Suprapubic skin (tissue), 4 donors: Measurements from ENCODE around the gene SUFU. TPM values are rescaled to one million over a fixed set of nuclear protein-coding genes. Genes with fewer than 3 reads are reported as not detected.

Source experiments
- DNase-seq, 2 donors: peaks; one replicate each; pipeline ENCODE4 v3.0.0-alpha.2; 2019; ENCODE audit warnings: low spot score in 2 of 2
- H3K27ac ChIP-seq: fragments of 200-600 bp; sonication (generic); one replicate; pipeline ENCODE4 v1.5.1; 2019
- H3K27me3 ChIP-seq: fragments of 200-600 bp; sonication (generic); one replicate; pipeline ENCODE4 v1.5.1; 2019
- H3K36me3 ChIP-seq: fragments of 200-600 bp; sonication (generic); one replicate; pipeline ENCODE4 v1.5.1; 2019
- H3K4me1 ChIP-seq: fragments of 200-600 bp; sonication (generic); one replicate; pipeline ENCODE4 v1.5.1; 2019
- H3K4me3 ChIP-seq: fragments of 200-600 bp; sonication (generic); one replicate; pipeline ENCODE4 v1.5.1; 2019; ENCODE audit warnings: mild to moderate bottlenecking
- H3K9me3 ChIP-seq: fragments of 200-600 bp; sonication (generic); one replicate; pipeline ENCODE4 v1.5.1; 2019
- CTCF ChIP-seq, 2 donors: fragments of 200-600 bp in 1 of 2; fragments of 450-650 bp in 1 of 2; sonication (generic) in 1 of 2; IDR thresholded peaks; one replicate each; pipeline ENCODE4 v1.5.1; 2016 to 2019; ENCODE audit warnings: antibody characterized with exemption in 2 of 2, mild to moderate bottlenecking in 1 of 2, moderate library complexity in 1 of 2
- EP300 ChIP-seq: sonication (generic); formaldehyde crosslinking; IDR thresholded peaks from one replicate; pipeline ENCODE4 v1.6.1; 2017; ENCODE audit warnings: antibody characterized with exemption
- POLR2A ChIP-seq, 2 donors: fragments of 450-650 bp; IDR thresholded peaks; one replicate each; pipeline ENCODE4 v1.6.1; 2017; ENCODE audit warnings: antibody characterized with exemption in 2 of 2, mild to moderate bottlenecking in 2 of 2, moderate library complexity in 2 of 2
- POLR2AphosphoS5 ChIP-seq, 3 donors: sonication (generic); formaldehyde crosslinking; IDR thresholded peaks; one replicate each; pipeline ENCODE4 v1.6.1; 2017; ENCODE audit warnings: antibody characterized with exemption in 3 of 3
- WGBS: methylation state at CpG from one replicate; pipeline ENCODE4 v1.1.5; 2018; 5-methylcytosine and 5-hydroxymethylcytosine counted together
- total RNA-seq, 4 donors: library from RNA; depleted of rRNA; stranded (reverse); fragments of >200 nt; gene quantifications; one replicate each; pipeline ENCODE4 v1.1.0, GENCODE V29; 2016

Gene SUFU
- total RNA-seq, 4 donors from 2014 or later = 15.3 to 22.7 (median 18.9) TPM

DNA sequence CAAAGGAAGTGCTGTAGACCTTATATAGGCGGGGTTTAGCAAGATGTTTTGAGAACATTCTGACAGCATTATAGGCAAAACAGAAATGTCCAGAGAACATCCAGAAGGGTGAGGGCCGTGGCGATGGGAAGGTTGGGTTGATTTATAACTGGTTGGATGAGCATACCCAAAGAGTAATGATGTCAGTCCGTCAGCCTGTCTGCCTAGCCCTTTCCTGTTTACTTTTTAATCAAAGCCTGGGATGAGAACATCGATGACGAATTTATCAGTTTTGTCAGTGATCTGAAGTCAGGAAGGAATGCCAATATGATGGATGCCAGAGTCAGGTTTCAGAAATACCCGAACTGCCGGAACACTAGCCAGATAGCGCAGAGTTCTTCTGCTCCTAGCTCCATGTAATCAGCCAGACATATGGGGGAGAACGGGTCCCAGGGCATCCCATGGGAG lies 106.7 kb downstream of the SUFU start:
- H3K9me3 ChIP-seq = no peaks in the 10 kb centered on the region
- peak overlapping the region; percentile 51 for H3K27ac ChIP-seq
- WGBS = 69% methylated on average over 10 of the region's 10 CpGs
- no peak overlapping the region for H3K4me3 ChIP-seq
- H3K4me1 ChIP-seq = peaks cover 31% of the 10 kb centered on the region
- H3K36me3 ChIP-seq = peaks cover 14% of the 10 kb centered on the region
- DNase-seq = no peak
- no peak for TF ChIP-seq EP300
- peak in 1 of 3 donors; percentile 27 for TF ChIP-seq POLR2AphosphoS5 (IDR thresholded peaks at IDR 0.05)
- TF ChIP-seq POLR2A (IDR thresholded peaks at IDR 0.05) = no peak
- no peaks in the 10 kb centered on the region for H3K27me3 ChIP-seq

DNA sequence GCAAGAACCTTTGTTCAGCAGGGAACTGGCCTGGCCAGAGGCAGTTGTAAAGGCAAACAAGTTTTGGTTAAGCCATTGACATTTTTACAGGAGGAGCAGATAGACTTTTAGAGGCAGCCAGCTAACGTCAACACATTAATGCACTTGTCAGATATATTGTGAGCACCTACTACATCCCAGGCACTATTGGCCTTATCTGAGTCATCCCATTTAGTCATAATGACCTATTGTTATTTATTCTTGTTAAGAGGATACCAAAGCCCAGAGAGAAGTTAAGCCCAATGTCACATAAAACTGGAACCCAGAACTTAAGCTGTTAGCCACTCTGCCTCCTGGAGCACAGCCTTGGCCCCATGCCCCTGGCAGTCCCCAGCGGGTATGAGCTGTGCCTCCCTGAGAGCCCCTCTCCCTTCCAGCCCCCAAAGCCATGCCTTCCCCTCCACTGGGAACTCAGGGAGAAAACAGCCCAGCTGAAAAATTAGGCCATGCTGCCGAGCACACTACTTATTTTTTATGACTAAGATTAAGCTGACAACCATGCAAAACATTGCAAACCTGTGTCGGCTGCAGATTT lies 107.8 kb downstream of the SUFU start:
- H3K36me3 ChIP-seq = peaks cover 19% of the 10 kb centered on the region
- H3K27me3 ChIP-seq = no peaks in the 10 kb centered on the region
- H3K4me3 ChIP-seq = no peak overlapping the region
- no peak for DNase-seq
- TF ChIP-seq EP300 (no peak), CTCF (IDR thresholded peaks at IDR 0.05) (no peak), POLR2AphosphoS5 (IDR thresholded peaks at IDR 0.05) (no peak), POLR2A (IDR thresholded peaks at IDR 0.05) (no peak)
- WGBS = 70% methylated on average over 4 of the region's 4 CpGs
- peak overlapping the region; percentile 51 for H3K27ac ChIP-seq
- H3K4me1 ChIP-seq = peaks cover 43% of the 10 kb centered on the region
- no peaks in the 10 kb centered on the region for H3K9me3 ChIP-seq

GRCh38 chr10:102612964-102613275 lies 109.1 kb downstream of the SUFU start:
- WGBS = 82% methylated on average over 8 of the region's 8 CpGs
- Histone ChIP-seq H3K4me1 (peaks cover 44% of the 10 kb centered on the region), H3K36me3 (peaks cover 32% of the 10 kb centered on the region), H3K4me3 (no peak overlapping the region), H3K27me3 (no peaks in the 10 kb centered on the region), H3K9me3 (no peaks in the 10 kb centered on the region), H3K27ac (peak overlapping the region; percentile 62)
- DNase-seq = no peak
- no peak for TF ChIP-seq CTCF (IDR thresholded peaks at IDR 0.05)
- TF ChIP-seq EP300 = no peak
- no peak for TF ChIP-seq POLR2A (IDR thresholded peaks at IDR 0.05)
- no peak for TF ChIP-seq POLR2AphosphoS5 (IDR thresholded peaks at IDR 0.05)

DNA sequence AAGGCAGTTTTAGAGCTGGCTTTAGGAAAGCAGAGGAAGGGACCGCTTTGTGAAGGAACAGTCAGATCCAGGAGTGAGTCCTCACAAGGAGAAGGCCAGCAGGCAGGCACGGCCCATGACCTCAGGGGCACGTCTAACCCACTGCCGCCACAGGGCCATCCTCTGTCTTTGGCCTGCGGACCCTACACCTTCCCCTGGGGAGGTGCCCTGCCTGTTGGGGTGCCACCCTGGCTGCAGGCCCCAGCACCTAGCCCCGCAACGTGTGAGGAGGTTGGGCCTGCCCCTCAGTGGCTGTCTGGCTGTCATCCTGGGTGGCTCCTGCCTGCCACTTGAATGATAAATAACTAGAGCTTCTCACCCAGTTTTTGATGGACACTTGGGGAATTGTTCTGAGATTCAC lies 109.5 kb downstream of the SUFU start:
- Histone ChIP-seq H3K36me3 (peaks cover 35% of the 10 kb centered on the region), H3K27me3 (no peaks in the 10 kb centered on the region), H3K27ac (peak overlapping the region; percentile 62), H3K4me1 (peaks cover 44% of the 10 kb centered on the region), H3K9me3 (no peaks in the 10 kb centered on the region), H3K4me3 (no peak overlapping the region)
- WGBS = 92% methylated on average over 5 of the region's 7 CpGs
- DNase-seq = no peak
- TF ChIP-seq EP300 (no peak), POLR2AphosphoS5 (IDR thresholded peaks at IDR 0.05) (no peak)

- Histone ChIP-seq H3K27ac (peak overlapping the region; percentile 62), H3K9me3 (no peaks in the 10 kb centered on the region), H3K4me3 (no peak overlapping the region), H3K36me3 (peaks cover 36% of the 10 kb centered on the region), H3K4me1 (peaks cover 44% of the 10 kb centered on the region), H3K27me3 (no peaks in the 10 kb centered on the region)
- DNase-seq = no peak
- 75% methylated on average over 8 of the region's 8 CpGs for WGBS
- TF ChIP-seq POLR2A (IDR thresholded peaks at IDR 0.05) (no peak), CTCF (IDR thresholded peaks at IDR 0.05) (no peak), EP300 (no peak), POLR2AphosphoS5 (IDR thresholded peaks at IDR 0.05) (no peak)
Observed at GRCh38 chr10:102613785-102614184, 110.0 kb downstream of the SUFU start.

DNA sequence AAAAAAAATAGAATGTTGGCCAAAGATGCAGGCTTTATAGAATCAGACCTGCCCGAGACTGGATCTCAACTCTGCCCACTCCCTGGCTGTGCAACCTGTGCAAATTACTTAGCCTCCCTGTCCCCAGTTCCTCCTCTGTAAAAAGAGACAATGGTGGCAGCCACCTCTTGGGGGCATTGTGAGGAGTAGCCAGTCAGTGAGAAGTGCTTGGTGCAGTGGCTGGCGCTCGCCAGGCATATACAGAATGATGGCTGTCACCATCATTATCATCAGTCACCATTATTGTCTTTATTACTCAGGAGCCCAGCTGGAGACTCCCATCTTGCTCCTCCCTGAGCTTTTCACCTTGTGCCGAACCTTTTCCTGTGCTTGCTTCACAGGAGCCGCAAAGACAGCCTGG lies 111.1 kb downstream of the SUFU start:
- WGBS = 93% methylated on average over 5 of the region's 5 CpGs
- no peak overlapping the region for H3K4me3 ChIP-seq
- H3K27ac ChIP-seq = peak overlapping the region; percentile 42
- peaks cover 36% of the 10 kb centered on the region for H3K36me3 ChIP-seq
- no peak for TF ChIP-seq POLR2AphosphoS5 (IDR thresholded peaks at IDR 0.05)
- TF ChIP-seq POLR2A (IDR thresholded peaks at IDR 0.05) = no peak
- no peak for TF ChIP-seq CTCF (IDR thresholded peaks at IDR 0.05)
- TF ChIP-seq EP300 = no peak
- DNase-seq = no peak
- H3K9me3 ChIP-seq = no peaks in the 10 kb centered on the region
- H3K4me1 ChIP-seq = peaks cover 52% of the 10 kb centered on the region
- H3K27me3 ChIP-seq = no peaks in the 10 kb centered on the region
